ENCODE data around the gene NR6A1.
A peak's percentile ranks its signal among the peaks of the same experiment; 100 is the strongest.

The NR6A1 gene

GRCh38 chr9:124511891-124512805 is 259.0 kb downstream of the NR6A1 start:
- no peak for DNase-seq (ENCODE audit: low read depth)
- TF ChIP-seq, protein P1, sequence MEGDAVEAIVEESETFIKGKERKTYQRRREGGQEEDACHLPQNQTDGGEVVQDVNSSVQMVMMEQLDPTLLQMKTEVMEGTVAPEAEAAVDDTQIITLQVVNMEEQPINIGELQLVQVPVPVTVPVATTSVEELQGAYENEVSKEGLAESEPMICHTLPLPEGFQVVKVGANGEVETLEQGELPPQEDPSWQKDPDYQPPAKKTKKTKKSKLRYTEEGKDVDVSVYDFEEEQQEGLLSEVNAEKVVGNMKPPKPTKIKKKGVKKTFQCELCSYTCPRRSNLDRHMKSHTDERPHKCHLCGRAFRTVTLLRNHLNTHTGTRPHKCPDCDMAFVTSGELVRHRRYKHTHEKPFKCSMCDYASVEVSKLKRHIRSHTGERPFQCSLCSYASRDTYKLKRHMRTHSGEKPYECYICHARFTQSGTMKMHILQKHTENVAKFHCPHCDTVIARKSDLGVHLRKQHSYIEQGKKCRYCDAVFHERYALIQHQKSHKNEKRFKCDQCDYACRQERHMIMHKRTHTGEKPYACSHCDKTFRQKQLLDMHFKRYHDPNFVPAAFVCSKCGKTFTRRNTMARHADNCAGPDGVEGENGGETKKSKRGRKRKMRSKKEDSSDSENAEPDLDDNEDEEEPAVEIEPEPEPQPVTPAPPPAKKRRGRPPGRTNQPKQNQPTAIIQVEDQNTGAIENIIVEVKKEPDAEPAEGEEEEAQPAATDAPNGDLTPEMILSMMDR (IDR thresholded peaks at IDR 0.05; ENCODE audit: control insufficient read depth, insufficient read depth, low read depth, low read length, missing control alignments) = no peak
- no peak overlapping the region for H3K4me3 ChIP-seq (ENCODE audit: control insufficient read depth, low read depth, low read length)

DNA sequence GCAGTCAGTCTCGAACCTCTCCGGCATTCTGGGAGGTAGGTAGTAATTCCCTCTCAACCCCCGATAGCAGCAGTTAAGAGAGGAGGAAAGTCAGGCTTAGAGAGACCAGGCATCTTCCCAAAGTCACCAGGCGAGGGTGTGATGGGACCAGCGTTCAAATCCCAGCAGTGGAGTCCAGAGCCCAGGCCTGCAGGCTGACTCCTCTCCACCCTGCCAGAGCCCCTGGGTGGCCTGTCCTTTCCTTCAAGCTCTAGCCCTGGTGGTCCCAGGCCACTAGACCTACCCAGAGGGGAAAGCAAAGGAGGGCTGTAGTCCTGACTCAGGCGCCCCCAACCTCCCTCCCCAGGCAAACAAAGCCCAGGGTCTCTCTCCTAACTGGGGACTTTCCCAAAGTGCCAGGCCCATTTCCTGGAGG is 259.7 kb downstream of the NR6A1 start:
- H3K4me3 ChIP-seq (ENCODE audit: control insufficient read depth, low read depth, low read length) = no peak overlapping the region
- TF ChIP-seq, protein P1 (IDR thresholded peaks at IDR 0.05; ENCODE audit: control insufficient read depth, insufficient read depth, low read depth, low read length, missing control alignments) = peak; percentile 8
- DNase-seq (ENCODE audit: low read depth) = no peak

DNA sequence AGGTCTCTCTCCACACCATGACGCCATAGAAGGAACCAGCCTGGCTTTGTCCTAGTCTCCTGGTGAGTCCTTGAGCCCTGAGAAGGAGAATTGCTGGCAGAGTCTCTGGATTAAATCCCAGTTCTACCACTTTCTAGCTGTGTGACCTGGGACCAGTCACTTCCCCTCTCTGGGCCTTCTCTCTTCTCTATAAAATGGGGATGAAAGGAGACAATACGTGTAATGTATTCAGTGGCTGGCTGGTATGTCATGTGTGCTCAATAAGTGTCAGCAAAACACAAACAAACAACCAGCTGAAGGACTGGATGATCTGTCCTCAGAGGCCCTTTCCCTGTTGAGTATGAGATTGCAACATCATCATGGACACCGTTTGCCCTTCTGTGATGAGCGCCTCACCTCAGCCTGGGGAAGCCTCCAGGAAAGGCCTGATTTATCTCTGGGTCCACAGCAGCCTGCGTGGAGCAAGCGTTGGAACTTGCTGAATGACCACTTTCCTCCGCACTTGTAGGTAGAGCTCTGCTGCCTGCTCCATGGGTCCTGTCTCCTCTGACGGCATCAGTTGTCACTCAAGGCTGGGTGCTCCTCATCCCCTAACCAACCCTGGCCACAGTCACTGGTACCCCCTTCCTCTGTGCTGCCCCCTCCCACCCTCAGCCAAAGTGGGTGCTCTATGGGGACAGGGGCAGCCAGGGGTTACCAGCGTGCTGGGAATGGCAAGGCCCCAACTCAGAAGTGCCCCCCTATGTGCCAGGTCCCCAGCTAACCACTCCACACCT is 260.3 kb downstream of the NR6A1 start:
- TF ChIP-seq, protein P1 (IDR thresholded peaks at IDR 0.05; ENCODE audit: control insufficient read depth, insufficient read depth, low read depth, low read length, missing control alignments) = no peak
- H3K4me3 ChIP-seq (ENCODE audit: control insufficient read depth, low read depth, low read length) = no peak overlapping the region
- no peak for DNase-seq (ENCODE audit: low read depth)

GRCh38 chr9:124507880-124508423 is 263.2 kb downstream of the NR6A1 start:
- TF ChIP-seq, protein P1 (IDR thresholded peaks at IDR 0.05; ENCODE audit: control insufficient read depth, insufficient read depth, low read depth, low read length, missing control alignments) = no peak
- H3K4me3 ChIP-seq (ENCODE audit: control insufficient read depth, low read depth, low read length) = no peak overlapping the region
- DNase-seq (ENCODE audit: low read depth) = no peak

- H3K4me3 ChIP-seq (ENCODE audit: control insufficient read depth, low read depth, low read length) = no peak within 1 kb of the TSS
- TF ChIP-seq, protein P1 (IDR thresholded peaks at IDR 0.05; ENCODE audit: control insufficient read depth, insufficient read depth, low read depth, low read length, missing control alignments) = no peak
- DNase-seq (ENCODE audit: low read depth) = no peak
These were observed 263.9 kb downstream of the NR6A1 start, which contains the start of gene NR5A1 for GRCh38 chr9:124506931-124507879. Gene NR5A1 (minus strand): TSS chr9:124507399. CDS start chr9:124503395, 4,004 bp downstream.
